ENCODE results near the gene HMOX2.

GRCh38 chr16:4496305-4496704 is 20.1 kb downstream of the HMOX2 start:
- TF ChIP-seq, protein P1, sequence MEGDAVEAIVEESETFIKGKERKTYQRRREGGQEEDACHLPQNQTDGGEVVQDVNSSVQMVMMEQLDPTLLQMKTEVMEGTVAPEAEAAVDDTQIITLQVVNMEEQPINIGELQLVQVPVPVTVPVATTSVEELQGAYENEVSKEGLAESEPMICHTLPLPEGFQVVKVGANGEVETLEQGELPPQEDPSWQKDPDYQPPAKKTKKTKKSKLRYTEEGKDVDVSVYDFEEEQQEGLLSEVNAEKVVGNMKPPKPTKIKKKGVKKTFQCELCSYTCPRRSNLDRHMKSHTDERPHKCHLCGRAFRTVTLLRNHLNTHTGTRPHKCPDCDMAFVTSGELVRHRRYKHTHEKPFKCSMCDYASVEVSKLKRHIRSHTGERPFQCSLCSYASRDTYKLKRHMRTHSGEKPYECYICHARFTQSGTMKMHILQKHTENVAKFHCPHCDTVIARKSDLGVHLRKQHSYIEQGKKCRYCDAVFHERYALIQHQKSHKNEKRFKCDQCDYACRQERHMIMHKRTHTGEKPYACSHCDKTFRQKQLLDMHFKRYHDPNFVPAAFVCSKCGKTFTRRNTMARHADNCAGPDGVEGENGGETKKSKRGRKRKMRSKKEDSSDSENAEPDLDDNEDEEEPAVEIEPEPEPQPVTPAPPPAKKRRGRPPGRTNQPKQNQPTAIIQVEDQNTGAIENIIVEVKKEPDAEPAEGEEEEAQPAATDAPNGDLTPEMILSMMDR (IDR thresholded peaks at IDR 0.05; ENCODE audit: insufficient read depth, low read length, poor library complexity, severe bottlenecking) = no peak
- no peak for TF ChIP-seq EZH2phosphoT487 (conservative IDR thresholded peaks at IDR 0.05; ENCODE audit: low read length)

All from SU-DHL-6 (cell line).